NCI-H446 (cell line): Measurements from ENCODE around the gene LRRC23.
"Not testable (repeated sequence)": the region's sequence is repeated elsewhere in the genome, so short reads cannot be mapped to it uniquely, and the experiment has no call there.

ENCODE experiments used
- DNase-seq, 2 experiments: peaks; one replicate each; lab custom pipeline; 2025; lab: John Stamatoyannopoulos, UW

The LRRC23 gene, protein sequence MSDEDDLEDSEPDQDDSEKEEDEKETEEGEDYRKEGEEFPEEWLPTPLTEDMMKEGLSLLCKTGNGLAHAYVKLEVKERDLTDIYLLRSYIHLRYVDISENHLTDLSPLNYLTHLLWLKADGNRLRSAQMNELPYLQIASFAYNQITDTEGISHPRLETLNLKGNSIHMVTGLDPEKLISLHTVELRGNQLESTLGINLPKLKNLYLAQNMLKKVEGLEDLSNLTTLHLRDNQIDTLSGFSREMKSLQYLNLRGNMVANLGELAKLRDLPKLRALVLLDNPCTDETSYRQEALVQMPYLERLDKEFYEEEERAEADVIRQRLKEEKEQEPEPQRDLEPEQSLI

DNA sequence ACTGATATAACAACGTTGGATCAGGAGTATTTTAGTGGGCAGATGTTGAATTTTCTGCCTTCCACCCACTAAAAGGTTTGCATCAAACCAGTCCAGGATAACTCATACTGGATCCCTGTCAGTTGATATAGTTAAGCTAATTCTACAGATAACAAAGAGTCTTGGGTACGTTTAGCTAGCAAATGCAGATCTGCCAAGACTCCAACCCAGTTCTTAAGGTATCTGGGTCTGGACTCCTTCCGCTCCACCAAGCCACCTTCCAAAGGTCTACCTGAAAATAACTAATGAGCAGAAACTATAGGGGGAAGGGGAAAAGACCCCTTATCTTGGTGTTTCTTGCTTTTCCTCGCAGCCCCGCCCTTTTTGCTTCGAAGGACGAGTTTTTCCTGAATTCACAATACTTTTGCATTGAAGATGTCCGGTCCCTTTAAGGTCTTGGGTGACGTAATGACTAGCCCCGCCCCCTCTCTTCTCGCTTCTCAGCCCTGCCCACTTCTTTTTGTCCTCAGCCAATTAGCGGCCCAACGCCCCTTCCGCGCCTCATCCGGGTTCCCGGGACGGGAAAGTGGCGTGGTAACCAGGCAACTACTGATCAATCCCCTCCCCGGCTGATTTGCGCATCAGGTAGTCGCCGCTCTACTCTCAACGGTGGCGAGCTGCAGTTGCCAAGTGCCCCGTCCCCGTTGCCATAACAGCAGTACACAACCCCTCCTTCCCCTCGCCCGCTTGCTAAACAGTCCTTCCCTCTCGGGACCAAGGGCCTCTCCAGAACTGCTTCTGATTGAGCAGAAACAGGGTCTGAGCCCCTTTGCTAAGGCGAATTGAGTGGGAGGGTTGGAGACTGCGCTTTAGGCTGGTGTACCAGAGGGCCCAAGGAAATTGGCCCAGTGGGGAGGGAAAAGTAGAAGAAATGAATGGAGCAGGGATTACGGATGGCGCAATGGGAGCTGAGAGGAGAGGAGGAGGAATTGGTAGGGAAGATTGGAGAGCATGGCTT is at the start of gene LRRC23:
Gene LRRC23, plus strand, starts transcription at position 543 of the 997 bp plus-strand sequence. CDS start 812 bp downstream, outside the sequence.
- peak; percentile 97 to 98 for DNase-seq

DNA sequence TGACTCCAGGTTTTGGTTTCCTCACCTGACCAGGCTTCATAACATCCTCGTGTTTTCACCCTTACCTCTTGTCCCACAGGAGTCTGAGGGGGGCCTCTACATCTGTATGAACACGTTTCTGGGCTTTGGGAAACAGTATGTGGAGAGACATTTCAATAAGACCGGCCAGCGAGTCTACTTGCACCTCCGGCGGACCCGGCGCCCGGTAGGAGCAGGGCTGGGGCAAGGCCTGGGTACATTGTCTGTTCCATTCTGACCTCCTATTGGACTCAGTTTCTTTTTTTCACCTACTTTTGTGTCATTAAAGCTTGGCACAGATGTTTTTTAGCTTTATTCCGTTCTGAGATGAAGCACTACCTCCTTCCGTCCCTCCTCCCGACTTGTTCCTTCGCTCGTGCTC is 49.3 kb upstream of the LRRC23 start:
- no peak for DNase-seq

DNA sequence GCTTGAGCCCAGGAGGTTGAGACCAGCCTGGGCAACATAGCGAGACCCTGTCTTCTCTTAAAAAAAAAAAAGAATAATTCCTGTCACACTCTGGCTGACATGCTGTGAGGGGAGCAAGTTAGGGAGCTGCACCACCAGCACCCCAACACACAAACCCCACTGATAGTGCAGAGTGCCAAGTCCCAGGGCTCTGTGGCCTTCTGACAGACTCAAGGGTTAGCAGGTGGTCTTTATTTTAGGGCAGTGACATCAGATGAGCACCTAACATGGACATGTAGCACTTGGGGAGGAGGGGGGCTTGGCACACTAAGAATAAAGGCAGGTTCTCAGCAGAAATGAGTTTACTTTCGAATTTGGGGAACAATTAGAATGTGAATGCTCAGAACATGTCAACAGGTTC is 45.8 kb upstream of the LRRC23 start:
- DNase-seq: no peak

DNA sequence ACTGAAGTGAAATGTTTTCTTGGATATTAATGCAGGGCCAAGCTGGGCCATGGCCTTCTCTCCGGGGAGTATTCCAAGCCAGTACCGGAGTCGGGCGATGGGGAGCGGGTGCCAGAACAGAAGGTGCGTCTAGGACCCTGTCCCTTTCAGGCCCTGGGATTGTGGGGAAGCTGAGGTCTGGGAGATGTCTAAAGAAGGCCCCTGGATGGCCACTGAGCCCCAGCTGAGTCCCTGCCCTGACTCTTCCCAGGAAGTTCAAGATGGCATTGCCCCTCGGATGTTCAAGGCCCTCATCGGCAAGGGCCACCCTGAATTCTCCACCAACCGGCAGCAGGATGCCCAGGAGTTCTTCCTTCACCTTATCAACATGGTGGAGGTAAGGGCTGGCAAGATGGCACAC is 44.5 kb upstream of the LRRC23 start:
- no peak for DNase-seq

DNA sequence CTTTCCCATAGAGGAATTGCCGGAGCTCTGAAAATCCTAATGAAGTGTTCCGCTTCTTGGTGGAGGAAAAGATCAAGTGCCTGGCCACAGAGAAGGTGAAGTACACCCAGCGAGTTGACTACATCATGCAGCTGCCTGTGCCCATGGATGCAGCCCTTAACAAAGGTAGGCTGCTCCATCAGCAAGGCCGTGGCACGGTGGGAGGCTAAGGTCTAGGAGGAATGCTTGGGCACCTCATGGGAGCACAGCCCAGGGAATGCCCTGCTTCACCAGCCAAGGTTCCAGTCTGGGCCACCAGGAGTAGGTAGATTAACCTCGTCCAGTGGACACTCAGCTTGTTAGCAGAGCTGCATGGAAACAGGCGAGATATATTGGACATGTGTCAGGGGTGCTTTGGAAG is 43.7 kb upstream of the LRRC23 start:
- no peak for DNase-seq

DNA sequence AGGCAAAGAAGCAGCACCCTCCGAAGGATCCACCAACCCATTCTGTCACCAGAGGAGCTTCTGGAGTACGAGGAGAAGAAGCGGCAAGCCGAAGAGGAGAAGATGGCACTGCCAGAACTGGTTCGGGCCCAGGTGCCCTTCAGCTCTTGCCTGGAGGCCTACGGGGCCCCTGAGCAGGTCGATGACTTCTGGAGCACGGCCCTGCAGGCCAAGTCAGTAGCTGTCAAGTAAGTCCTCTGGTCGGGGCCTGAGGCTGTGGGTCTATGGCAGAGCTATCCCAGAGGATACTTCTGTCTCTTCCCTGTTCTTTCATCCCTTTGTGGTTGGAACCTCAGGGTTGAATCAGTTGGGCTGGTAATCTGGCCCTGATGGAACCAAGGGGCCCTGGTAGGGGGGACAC is 43.2 kb upstream of the LRRC23 start:
- DNase-seq: no peak

DNA sequence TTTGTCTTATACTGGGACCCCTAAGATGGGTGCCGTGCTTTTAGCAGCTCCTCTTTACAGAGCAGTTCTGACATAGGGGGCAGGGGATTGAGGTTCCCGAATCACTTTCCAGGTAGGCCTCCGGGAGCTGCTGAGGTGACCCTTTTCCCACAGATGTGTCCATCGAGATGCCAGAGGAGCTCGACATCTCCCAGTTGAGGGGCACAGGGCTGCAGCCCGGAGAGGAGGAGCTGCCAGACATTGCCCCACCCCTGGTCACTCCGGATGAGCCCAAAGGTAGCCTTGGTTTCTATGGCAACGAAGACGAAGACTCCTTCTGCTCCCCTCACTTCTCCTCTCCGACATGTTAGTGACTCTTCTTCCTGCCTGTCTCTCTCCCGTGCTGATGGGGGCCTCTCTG is 41.6 kb upstream of the LRRC23 start:
- DNase-seq: no peak

DNA sequence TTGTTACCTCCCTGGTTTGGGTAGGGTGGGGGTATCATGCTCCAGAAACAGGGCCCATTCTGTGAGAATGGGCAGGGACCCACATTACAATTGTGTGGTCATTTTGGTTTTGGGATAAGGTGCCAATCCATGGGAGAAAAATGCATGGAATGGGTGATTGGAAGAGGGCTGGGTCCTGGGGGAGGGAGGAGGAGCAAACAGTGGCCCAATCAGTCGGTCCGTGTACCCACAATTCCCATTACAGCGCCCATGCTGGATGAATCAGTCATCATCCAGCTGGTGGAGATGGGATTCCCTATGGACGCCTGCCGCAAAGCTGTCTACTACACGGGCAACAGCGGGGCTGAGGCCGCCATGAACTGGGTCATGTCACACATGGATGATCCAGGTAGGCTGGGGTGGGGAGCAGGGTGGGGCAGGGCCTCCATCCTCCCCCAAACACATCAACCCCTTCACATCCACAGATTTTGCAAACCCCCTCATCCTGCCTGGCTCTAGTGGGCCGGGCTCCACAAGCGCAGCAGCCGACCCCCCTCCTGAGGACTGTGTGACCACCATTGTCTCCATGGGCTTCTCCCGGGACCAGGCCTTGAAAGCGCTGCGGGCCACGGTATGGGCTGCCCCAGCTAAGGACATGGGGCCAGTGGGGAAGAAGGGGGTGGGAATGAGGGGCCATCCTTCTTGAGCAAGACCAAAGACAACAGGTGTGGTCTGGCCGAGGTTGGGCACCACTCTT is 40.9 kb upstream of the LRRC23 start:
- no peak for DNase-seq

DNA sequence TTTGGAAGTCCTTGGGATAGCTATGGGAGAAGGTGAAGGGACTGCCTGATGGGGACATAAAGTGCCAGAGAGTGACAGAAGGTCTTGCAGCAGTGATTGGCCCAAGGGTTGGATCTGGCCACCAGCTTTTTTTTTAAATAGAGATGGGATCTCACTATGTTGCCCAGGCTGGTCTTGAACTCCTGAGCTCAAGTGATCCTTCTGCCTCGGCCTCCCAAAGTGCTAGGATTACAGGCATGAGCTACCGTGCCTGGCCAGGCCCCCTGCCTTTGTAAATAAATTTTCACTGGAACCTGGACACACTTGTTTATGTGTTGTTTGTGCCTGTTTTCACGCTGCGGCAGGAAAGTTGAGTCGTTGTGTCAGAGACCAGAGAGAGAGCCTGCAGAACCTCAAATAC is 39.3 kb upstream of the LRRC23 start:
- DNase-seq: not testable (repeated sequence)

DNA sequence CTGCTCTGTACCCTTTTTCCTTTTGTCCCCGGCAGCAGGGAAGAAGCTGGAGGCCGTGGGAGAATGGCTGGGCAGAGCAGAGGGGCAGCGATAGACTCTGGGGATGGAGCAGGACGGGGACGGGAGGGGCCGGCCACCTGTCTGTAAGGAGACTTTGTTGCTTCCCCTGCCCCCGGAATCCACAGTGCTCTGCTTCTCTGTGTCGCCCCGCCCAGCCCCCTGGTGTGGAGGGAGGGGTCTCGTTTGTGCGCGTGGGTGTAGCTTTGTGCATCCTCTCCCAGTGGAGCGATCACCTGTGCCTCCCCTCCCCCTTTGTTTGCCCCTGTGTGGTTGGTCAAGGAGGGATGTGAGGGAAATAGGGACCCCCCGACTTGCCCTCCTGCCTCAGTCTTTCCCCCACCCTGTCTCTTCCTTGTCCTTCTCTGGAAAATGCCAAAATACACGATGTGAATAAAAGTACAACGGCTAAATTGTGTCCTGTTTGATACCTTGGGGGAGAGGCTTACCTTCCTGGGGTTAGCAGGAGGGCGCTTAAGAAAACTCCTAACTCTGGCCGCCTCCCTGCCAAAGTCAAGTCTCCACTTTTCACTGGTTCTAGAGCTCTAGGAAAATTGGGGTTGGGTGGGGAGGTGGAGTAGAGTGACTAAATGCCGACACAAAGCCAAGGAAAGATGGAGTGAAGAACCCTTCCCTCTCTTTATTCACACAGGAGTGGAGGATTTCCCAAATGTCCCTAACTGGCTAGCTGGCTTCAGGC is 38.3 kb upstream of the LRRC23 start:
- no peak for DNase-seq

DNA sequence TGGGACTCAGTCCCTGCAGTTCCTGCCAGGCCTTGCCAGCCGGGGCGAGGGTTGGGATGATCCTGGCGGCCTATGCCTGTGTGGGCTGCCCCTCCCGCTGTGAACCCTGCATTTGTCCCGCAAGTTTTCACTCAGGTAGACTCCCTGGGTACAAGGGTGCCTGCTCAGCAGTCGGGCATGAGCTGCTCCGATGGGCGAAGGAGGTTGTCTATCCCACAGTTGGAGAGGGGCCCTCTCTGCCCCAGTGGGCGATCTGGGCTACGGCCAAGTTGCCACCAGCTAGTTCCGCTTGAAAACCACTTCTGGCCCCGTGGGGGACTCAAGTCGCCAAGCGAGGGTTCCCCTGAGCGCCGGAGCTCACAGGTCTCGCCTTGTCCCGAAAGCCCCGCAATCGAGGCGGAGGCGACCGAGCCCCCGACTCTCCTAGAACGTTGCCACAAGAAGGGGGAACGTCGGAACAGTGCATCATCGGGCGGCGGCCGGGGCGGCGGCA is 37.7 kb upstream of the LRRC23 start:
- peak in 1 of 2 experiments; percentile 81 for DNase-seq

DNA sequence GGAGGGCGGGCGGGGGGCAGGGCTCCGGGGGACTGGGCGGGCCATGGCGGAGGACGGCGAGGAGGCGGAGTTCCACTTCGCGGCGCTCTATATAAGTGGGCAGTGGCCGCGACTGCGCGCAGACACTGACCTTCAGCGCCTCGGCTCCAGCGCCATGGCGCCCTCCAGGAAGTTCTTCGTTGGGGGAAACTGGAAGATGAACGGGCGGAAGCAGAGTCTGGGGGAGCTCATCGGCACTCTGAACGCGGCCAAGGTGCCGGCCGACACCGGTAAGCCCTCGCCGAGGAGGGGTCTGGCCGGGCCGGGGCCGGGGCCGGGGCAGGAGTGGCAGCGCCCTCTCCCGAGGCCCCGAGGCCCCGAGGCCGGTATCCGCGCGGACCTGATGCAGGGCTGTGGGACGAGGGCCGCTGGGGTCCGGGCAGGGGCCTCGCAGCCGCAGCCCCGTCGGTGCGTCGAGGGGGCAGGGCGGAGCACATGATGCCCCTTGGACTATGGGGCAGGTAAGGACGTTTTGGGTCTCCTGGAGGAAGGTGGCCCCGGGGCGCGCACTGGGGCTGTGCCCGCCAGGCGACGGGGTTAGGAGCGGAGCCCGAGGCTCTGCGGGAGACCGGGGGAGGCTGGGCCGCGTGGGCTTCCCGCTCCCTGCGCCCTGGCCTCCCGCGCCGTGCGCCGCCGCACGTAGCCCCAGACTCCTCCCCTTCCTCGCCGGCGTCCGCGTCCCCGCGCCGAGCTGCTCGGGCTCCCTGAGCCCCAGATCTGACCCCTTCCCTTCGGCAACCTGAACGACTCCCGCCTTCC is 37.0 kb upstream of the LRRC23 start, which contains the start of gene TPI1:
Gene TPI1, plus strand, starts transcription at position 119 of the 798 bp plus-strand sequence. Its CDS starts 36 bp downstream, at position 155.
- DNase-seq: peak; percentile 63 to 92

DNA sequence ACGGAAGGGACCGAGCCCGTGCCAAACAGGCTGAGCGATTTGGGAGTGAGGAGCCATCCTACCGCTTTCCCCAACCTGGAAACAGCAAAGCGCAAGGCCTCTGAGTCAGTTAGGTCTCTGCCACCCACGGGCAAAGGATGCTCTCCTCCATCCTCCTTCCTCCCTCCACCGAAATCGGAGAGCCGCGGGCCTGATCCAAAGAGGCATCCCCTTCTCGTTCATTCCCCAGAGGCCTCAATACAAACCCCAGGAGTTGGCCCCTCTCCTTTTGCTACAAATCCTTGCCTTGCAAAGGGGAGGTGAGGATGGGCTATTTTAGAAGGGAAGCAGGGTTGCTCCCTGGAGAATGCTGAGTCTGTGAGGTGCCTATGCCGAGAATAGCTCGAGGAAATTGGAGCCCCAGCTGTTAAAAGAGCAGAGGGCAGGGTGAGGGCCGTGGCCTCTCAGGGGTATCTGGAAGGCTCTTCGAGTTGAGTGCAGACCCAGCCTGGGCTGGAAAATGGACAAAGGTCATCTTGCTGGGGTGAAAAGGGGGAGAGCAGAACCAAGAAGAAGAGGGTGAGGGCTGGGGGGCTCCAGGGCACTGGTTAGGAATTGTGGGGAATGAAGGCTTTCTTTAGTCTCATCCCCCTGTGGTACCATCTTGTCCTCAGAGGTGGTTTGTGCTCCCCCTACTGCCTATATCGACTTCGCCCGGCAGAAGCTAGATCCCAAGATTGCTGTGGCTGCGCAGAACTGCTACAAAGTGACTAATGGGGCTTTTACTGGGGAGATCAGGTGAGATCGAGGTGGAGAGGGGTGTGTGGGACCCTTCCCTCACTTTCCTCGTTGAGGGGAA is 36.2 kb upstream of the LRRC23 start:
- no peak for DNase-seq

DNA sequence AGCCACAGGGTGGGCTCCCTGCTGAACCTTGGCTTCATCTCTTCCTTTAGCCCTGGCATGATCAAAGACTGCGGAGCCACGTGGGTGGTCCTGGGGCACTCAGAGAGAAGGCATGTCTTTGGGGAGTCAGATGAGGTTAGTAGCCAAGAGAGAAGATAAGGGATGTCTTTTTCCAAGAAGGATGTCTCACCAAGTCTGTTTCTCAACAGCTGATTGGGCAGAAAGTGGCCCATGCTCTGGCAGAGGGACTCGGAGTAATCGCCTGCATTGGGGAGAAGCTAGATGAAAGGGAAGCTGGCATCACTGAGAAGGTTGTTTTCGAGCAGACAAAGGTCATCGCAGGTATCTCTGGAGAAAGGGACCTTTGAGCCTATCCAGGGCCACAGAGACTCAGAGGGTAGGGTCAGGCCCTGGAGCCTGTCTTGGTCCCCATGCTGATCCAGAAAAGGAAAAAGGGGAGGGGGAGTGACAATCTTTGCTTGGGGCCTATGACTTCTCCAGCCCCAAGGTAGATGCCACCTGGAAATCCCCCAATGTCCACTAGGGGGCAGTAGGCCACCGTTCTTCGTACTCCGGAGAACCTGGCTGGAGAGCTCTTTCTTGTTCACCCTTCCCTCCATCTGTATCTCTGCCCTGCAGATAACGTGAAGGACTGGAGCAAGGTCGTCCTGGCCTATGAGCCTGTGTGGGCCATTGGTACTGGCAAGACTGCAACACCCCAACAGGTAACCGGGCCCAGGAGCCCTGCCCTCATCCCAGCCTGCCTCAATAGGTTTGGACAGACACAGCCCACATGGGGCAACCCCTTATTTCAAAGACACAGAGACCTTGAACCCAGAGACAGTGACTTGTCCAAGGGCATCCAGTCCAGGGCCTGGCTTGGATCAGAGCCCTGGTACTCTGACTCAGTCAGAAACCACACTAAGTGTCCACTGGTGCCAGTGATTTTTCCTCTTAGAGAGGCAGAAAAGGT is 35.3 kb upstream of the LRRC23 start:
- DNase-seq: peak; percentile 41 to 84

DNA sequence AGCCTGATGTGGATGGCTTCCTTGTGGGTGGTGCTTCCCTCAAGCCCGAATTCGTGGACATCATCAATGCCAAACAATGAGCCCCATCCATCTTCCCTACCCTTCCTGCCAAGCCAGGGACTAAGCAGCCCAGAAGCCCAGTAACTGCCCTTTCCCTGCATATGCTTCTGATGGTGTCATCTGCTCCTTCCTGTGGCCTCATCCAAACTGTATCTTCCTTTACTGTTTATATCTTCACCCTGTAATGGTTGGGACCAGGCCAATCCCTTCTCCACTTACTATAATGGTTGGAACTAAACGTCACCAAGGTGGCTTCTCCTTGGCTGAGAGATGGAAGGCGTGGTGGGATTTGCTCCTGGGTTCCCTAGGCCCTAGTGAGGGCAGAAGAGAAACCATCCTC is 34.3 kb upstream of the LRRC23 start:
- DNase-seq: not testable (repeated sequence)

DNA sequence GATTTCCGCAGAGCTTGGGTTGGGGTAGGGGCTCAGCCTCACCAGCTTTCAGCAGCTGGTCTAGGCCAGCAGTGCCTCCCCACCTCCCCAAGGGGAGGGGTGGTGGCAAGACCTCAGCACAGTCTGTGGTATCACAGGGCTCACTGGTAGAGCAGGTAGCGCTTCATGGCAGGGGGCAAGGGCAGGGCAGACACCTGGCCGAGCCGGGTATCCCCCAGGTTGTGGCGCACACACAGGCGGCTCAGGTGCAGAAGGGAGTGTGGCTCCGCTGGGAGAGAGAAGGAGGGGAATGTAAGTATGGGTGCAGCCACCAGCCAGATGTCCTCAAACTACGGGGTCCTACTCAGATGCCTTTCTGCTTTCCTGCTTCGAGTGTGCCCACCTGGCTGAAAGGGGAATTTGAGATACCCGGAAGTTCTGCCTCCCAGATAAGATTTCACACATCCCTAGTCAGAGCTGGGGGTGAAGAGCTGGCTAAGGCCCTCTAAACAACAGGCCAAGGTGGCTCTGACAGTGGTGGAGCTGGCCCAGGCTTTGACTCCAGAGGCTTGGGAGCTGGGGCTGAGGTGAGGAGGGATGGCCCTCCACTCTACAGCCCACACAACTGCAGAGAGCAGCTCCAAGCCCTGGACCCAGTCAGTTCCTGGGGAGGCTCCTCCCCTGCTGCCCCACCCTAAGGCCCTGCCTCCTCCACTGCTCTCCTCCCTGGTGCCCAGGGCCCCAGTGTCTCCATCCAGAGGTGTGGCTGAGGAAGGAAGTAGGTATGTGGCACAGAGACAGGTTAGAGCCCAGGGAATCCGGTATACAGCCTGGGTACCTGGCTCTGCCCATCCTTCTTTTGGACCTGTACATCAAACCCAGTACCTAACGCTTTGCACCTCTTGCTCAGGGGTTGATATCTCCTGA is 33.3 kb upstream of the LRRC23 start:
- no peak for DNase-seq
